ENCODE results near the gene PAM16. TPM values are rescaled to one million over a fixed set of nuclear protein-coding genes. Genes with fewer than 3 reads are reported as not detected.
"Not testable (repeated sequence)": the region's sequence is repeated elsewhere in the genome, so short reads cannot be mapped to it uniquely, and the experiment has no call there.

Gene PAM16
- polyA plus RNA-seq, 1 donor from 2014 or later = 145 TPM

- no peaks in the 10 kb centered on the region for H4K20me1 ChIP-seq (ENCODE audit: insufficient read depth)
- H3K79me2 ChIP-seq (replicated peaks; ENCODE audit: insufficient read depth, low read length) = peaks cover 2% of the 10 kb centered on the region
- H3K27me3 ChIP-seq (ENCODE audit: insufficient read depth, low read depth, low read length) = no peaks in the 10 kb centered on the region
- H3K27ac ChIP-seq (ENCODE audit: low read length) = no peak overlapping the region
- TF ChIP-seq EP300 (conservative IDR thresholded peaks at IDR 0.05; ENCODE audit: poor library complexity, severe bottlenecking) = no peak
- no peaks in the 10 kb centered on the region for H3K9me2 ChIP-seq (ENCODE audit: insufficient read depth, low read length)
- H3K9ac ChIP-seq (ENCODE audit: low read length) = no peak overlapping the region
- H3K9me3 ChIP-seq (ENCODE audit: low read length) = no peaks in the 10 kb centered on the region
- H2AFZ ChIP-seq (ENCODE audit: low read depth, low read length) = no peak overlapping the region
- no peaks in the 10 kb centered on the region for H3F3A ChIP-seq (ENCODE audit: insufficient read depth, low read length, poor library complexity, severe bottlenecking)
- no peak overlapping the region for H3K4me2 ChIP-seq (ENCODE audit: low read length)
- H3K4me3 ChIP-seq (ENCODE audit: low read length) = no peak overlapping the region
- H3K36me3 ChIP-seq (ENCODE audit: insufficient read depth, low read length) = no peaks in the 10 kb centered on the region
Observed at GRCh38 chr16:4336701-4337539, 14.2 kb downstream of the PAM16 start.

GRCh38 chr16:4334724-4335495 is 16.2 kb downstream of the PAM16 start:
- peaks cover 11% of the 10 kb centered on the region for H3K79me2 ChIP-seq (replicated peaks; ENCODE audit: insufficient read depth, low read length)
- no peak overlapping the region for H3K4me3 ChIP-seq (ENCODE audit: low read length)
- TF ChIP-seq SMC3 (conservative IDR thresholded peaks at IDR 0.05; ENCODE audit: poor library complexity) (no peak), EP300 (conservative IDR thresholded peaks at IDR 0.05; ENCODE audit: poor library complexity, severe bottlenecking) (no peak), RAD21 (conservative IDR thresholded peaks at IDR 0.05) (no peak), POLR2AphosphoS5 (IDR thresholded peaks at IDR 0.05) (no peak), REST (IDR thresholded peaks at IDR 0.05; ENCODE audit: borderline replicate concordance) (no peak), MXI1 (conservative IDR thresholded peaks at IDR 0.05; ENCODE audit: poor library complexity, severe bottlenecking) (no peak), CTCF (IDR thresholded peaks at IDR 0.05; ENCODE audit: poor library complexity, severe bottlenecking) (no peak), EZH2 (IDR thresholded peaks at IDR 0.05; ENCODE audit: borderline replicate concordance, insufficient read depth, low read length, poor library complexity, severe bottlenecking) (no peak), TAF1 (IDR thresholded peaks at IDR 0.05; ENCODE audit: low read depth) (no peak)
- no peak overlapping the region for H2AFZ ChIP-seq (ENCODE audit: low read depth, low read length)
- no peaks in the 10 kb centered on the region for H4K20me1 ChIP-seq (ENCODE audit: insufficient read depth)
- no peaks in the 10 kb centered on the region for H3K9me2 ChIP-seq (ENCODE audit: insufficient read depth, low read length)
- no peaks in the 10 kb centered on the region for H3F3A ChIP-seq (ENCODE audit: insufficient read depth, low read length, poor library complexity, severe bottlenecking)
- H3K27ac ChIP-seq (ENCODE audit: low read length) = no peak overlapping the region
- H3K9me3 ChIP-seq (ENCODE audit: low read length) = no peaks in the 10 kb centered on the region
- no peak overlapping the region for H3K4me2 ChIP-seq (ENCODE audit: low read length)
- H3K36me3 ChIP-seq (ENCODE audit: insufficient read depth, low read length) = no peaks in the 10 kb centered on the region
- H3K9ac ChIP-seq (ENCODE audit: low read length) = no peak overlapping the region
- no peaks in the 10 kb centered on the region for H3K27me3 ChIP-seq (ENCODE audit: insufficient read depth, low read depth, low read length)

GRCh38 chr16:4333714-4334113 is 17.4 kb downstream of the PAM16 start:
- H2AFZ ChIP-seq (ENCODE audit: low read depth, low read length); H4K20me1 ChIP-seq (ENCODE audit: insufficient read depth); H3K9me3 ChIP-seq (ENCODE audit: low read length); H3K36me3 ChIP-seq (ENCODE audit: insufficient read depth, low read length); H3K27ac ChIP-seq (ENCODE audit: low read length); H3K4me3 ChIP-seq (ENCODE audit: low read length); H3K9ac ChIP-seq (ENCODE audit: low read length); H3K27me3 ChIP-seq (ENCODE audit: insufficient read depth, low read depth, low read length); H3F3A ChIP-seq (ENCODE audit: insufficient read depth, low read length, poor library complexity, severe bottlenecking); H3K9me2 ChIP-seq (ENCODE audit: insufficient read depth, low read length); H3K4me2 ChIP-seq (ENCODE audit: low read length): not testable (repeated sequence)
- peaks cover 18% of the 10 kb centered on the region for H3K79me2 ChIP-seq (replicated peaks; ENCODE audit: insufficient read depth, low read length)
